A549 (cell line): ENCODE data around the gene TRERF1. TPM values are rescaled to one million over a fixed set of nuclear protein-coding genes. Genes with fewer than 3 reads are reported as not detected.

ENCODE experiments used
- ATAC-seq, 2 experiments: fragments of 200-7000 bp in 1 of 2; fragments of >200 bp in 1 of 2; cut with Nextera tagmentation in 1 of 2; cut with Tn5 transposase in 1 of 2; 3 replicates each; pipeline versions ENCODE4 v1.8.0 to v1.9.1; 2018 to 2020; ENCODE audit warnings: mild to moderate bottlenecking in 1 of 2, moderate library complexity in 1 of 2
- CTCF ChIA-PET: fragments of 300-600 bp; sonication (Branson Sonifier 250); formaldehyde crosslinking; extraction: SDS; loops from one replicate; lab custom pipeline; 2021; ENCODE audit warnings: antibody characterized with exemption, inconsistent platforms; lab: Yijun Ruan, JAX
- POLR2A ChIA-PET: fragments of 350-600 bp; formaldehyde crosslinking; extraction: SDS; loops from one replicate; lab custom pipeline; 2021; ENCODE audit warnings: antibody characterized with exemption, inconsistent platforms; lab: Yijun Ruan, JAX
- DNase-seq, 2 experiments: peaks; one replicate each; pipeline versions ENCODE4 v3.0.0 to v3.0.0-alpha.2; 2011 to 2016; ENCODE audit warnings: low read depth in 1 of 2, low spot score in 1 of 2
- FAIRE-seq: peaks from 2 replicates; lab custom pipeline; 2011; peaks lifted over from hg19 to GRCh38; lab: Jason Lieb, UNC
- H3K27ac ChIP-seq, 2 experiments: fragments of >200 bp; sonication (Bioruptor Twin); formaldehyde crosslinking; 3 replicates each; pipeline ENCODE4 v1.5.1; 2016 to 2017
- H3K4me1 ChIP-seq: fragments of >200 bp; sonication (Bioruptor Twin); formaldehyde crosslinking; 3 replicates; pipeline ENCODE4 v1.6.1; 2016
- H3K4me2 ChIP-seq: fragments of >200 bp; sonication (Bioruptor Twin); formaldehyde crosslinking; 3 replicates; pipeline ENCODE4 v1.6.1; 2016
- H3K4me3 ChIP-seq: fragments of >200 bp; sonication (Bioruptor Twin); formaldehyde crosslinking; 3 replicates; pipeline ENCODE4 v1.5.1; 2016
- H3K9me3 ChIP-seq: fragments of >200 bp; sonication (Bioruptor Twin); formaldehyde crosslinking; 3 replicates; pipeline ENCODE4 v1.6.1; 2016
- CEBPB ChIP-seq, 2 experiments: fragments of >200 bp in 1 of 2; sonication (Bioruptor Twin) in 1 of 2; formaldehyde crosslinking in 1 of 2; IDR thresholded peaks; 2 replicates each; pipeline ENCODE4 v1.6.1; 2012 to 2016
- CHD2 ChIP-seq: fragments of 150-350 bp; IDR thresholded peaks from 2 replicates; pipeline ENCODE4 v1.6.1; 2014; ENCODE audit warnings: low read length; ENCODE audit not compliant: partially characterized antibody
- CTCF ChIP-seq: fragments of >200 bp; sonication (Bioruptor Twin); formaldehyde crosslinking; IDR thresholded peaks from 3 replicates; pipeline ENCODE4 v1.5.1; 2016
- E2F6 ChIP-seq: IDR thresholded peaks from 2 replicates; pipeline ENCODE4 v1.6.1; 2012; ENCODE audit warnings: low read depth, borderline replicate concordance
- FOSB ChIP-seq: fragments of 250-450 bp; sonication (Bioruptor Pico); IDR thresholded peaks from 2 replicates; pipeline ENCODE4 v1.5.0; 2020; ENCODE audit warnings: mild to moderate bottlenecking, moderate library complexity
- GATA3 ChIP-seq: IDR thresholded peaks from 2 replicates; pipeline ENCODE4 v1.6.1; 2012; ENCODE audit warnings: borderline replicate concordance
- HDAC2 ChIP-seq: fragments of 200-600 bp; sonication (generic); IDR thresholded peaks from 2 replicates; pipeline ENCODE4 v1.6.1; 2016
- HES2 ChIP-seq: fragments of >200 bp; sonication (Bioruptor Twin); formaldehyde crosslinking; IDR thresholded peaks from 2 replicates; pipeline ENCODE4 v1.6.1; 2016
- HEYL ChIP-seq: fragments of 250-450 bp; sonication (Bioruptor Pico); IDR thresholded peaks from 2 replicates; pipeline ENCODE4 v1.8.0; 2021; ENCODE audit warnings: mild to moderate bottlenecking, moderate library complexity
- HMGXB4 ChIP-seq: fragments of 250-450 bp; sonication (Bioruptor Pico); IDR thresholded peaks from 2 replicates; pipeline ENCODE4 v1.5.0; 2021; ENCODE audit warnings: mild to moderate bottlenecking, moderate library complexity, borderline replicate concordance
- HOXB13 ChIP-seq: fragments of 250-450 bp; sonication (Bioruptor Pico); IDR thresholded peaks from 2 replicates; pipeline ENCODE4 v1.5.0; 2020; ENCODE audit warnings: low read depth, mild to moderate bottlenecking, moderate library complexity
- NFE2L2 ChIP-seq: fragments of 150-350 bp; conservative IDR thresholded peaks from 2 replicates; pipeline ENCODE4 v1.6.1; 2014; ENCODE audit warnings: low read length
- NR3C1 ChIP-seq: fragments of >200 bp; sonication (Bioruptor Twin); formaldehyde crosslinking; IDR thresholded peaks from 3 replicates; pipeline ENCODE4 v1.6.1; 2017
- POLR2AphosphoS2 ChIP-seq: conservative IDR thresholded peaks from 2 replicates; pipeline ENCODE4 v1.6.1; 2012; ENCODE audit warnings: low read length, improper control_type of control experiment, inconsistent platforms
- RFX5 ChIP-seq: fragments of 450-650 bp; IDR thresholded peaks from 2 replicates; pipeline ENCODE4 v1.7.1; 2014; ENCODE audit warnings: antibody characterized with exemption, mild to moderate bottlenecking, moderate library complexity
- RNF2 ChIP-seq: fragments of 200-600 bp; sonication (generic); IDR thresholded peaks from 2 replicates; pipeline ENCODE4 v1.6.1; 2016; ENCODE audit warnings: low read depth, mild to moderate bottlenecking, antibody characterized with exemption, moderate library complexity, borderline replicate concordance
- SREBF2 ChIP-seq: fragments of 450-650 bp; IDR thresholded peaks from 2 replicates; pipeline ENCODE4 v1.6.1; 2014; ENCODE audit warnings: mild to moderate bottlenecking, moderate library complexity
- ZFP36 ChIP-seq: fragments of 450-650 bp; IDR thresholded peaks from 2 replicates; pipeline ENCODE4 v1.6.1; 2014; ENCODE audit warnings: borderline replicate concordance; ENCODE audit not compliant: partially characterized antibody
- ZNF302 ChIP-seq: fragments of 250-450 bp; sonication (Bioruptor Pico); IDR thresholded peaks from 2 replicates; pipeline ENCODE4 v1.9.0; 2021; ENCODE audit warnings: inconsistent platforms, mild to moderate bottlenecking, moderate library complexity
- ZSCAN20 ChIP-seq: fragments of 250-450 bp; sonication (Bioruptor Pico); IDR thresholded peaks from 2 replicates; pipeline ENCODE4 v1.8.0; 2022; ENCODE audit warnings: mild to moderate bottlenecking, moderate library complexity
- whole genome bisulfite sequencing: methylation state at CpG from one replicate; pipeline ENCODE4 v1.1.6; 2017; ENCODE audit errors: missing lambda C conversion rate; 5-methylcytosine and 5-hydroxymethylcytosine counted together
- polyA plus RNA-seq, 4 experiments: library from polyadenylated mRNA; depleted of rRNA in 3 of 4; stranded (reverse); fragments of >200 nt; fragmentation: RNase III in 1 of 4; extraction: RNeasy Plus Mini Kit Qiagen cat#74134 plus additional on column Dnase treatment in 1 of 4; gene quantifications; 2 replicates in 3 of 4; 3 replicates in 1 of 4; pipeline ENCODE4 v1.2.3, GENCODE V29; 2011 to 2017

The TRERF1 gene
- polyA plus RNA-seq, 2 of the 4 experiments (the other 2 are of a cell fraction): 2.4 to 3.5 TPM

- peaks cover 11% of the 10 kb centered on the region; the same call in 2 of the 3 replicates for H3K4me1 ChIP-seq
- TF ChIP-seq NFE2L2: no peak
- TF ChIP-seq FOSB (CRISPR knock-in tag): no peak
- TF ChIP-seq HMGXB4: no peak
- no peak for TF ChIP-seq RFX5
- TF ChIP-seq E2F6: no peak
- no peak for TF ChIP-seq HES2
- no peak for TF ChIP-seq ZSCAN20
- FAIRE-seq (no peak), DNase-seq (no peak), ATAC-seq (no peak)
- H3K27ac ChIP-seq: no peak overlapping the region
- WGBS: 100% methylated on average over 2 of the region's 3 CpGs
- no peak overlapping the region for H3K4me2 ChIP-seq
- H3K9me3 ChIP-seq: no peaks in the 10 kb centered on the region
- no peak overlapping the region for H3K4me3 ChIP-seq
- ChIA-PET CTCF (no interaction called here), POLR2A (no interaction called here)
These were observed 202.4 kb downstream of the TRERF1 start for GRCh38 chr6:42249279-42249678.

- no peak overlapping the region for H3K4me2 ChIP-seq
- 96% methylated on average over 11 of the region's 11 CpGs for WGBS
- H3K4me3 ChIP-seq: no peak overlapping the region
- DNase-seq: no peak
- no peak for ATAC-seq
- ChIA-PET CTCF (interaction anchor here (0.8 kb wide), 1 partner anchor 416 kb away, joined by 3 read pairs; no protein-coding TSS in a partner anchor), POLR2A (interaction anchor here (0.5 kb wide), 1 partner anchor 209 kb away, joined by 3 read pairs; the partner anchor contains the start of gene TRERF1)
- FAIRE-seq: no peak
- TF ChIP-seq RNF2: no peak
- H3K4me1 ChIP-seq: peaks cover 17% of the 10 kb centered on the region; the same call in 2 of the 3 replicates
- H3K27ac ChIP-seq: no peak overlapping the region
- H3K9me3 ChIP-seq: no peaks in the 10 kb centered on the region
These were observed 208.7 kb downstream of the TRERF1 start for GRCh38 chr6:42243046-42243445.

- POLR2A ChIA-PET: no interaction called here
- H3K4me2 ChIP-seq: no peak overlapping the region
- TF ChIP-seq CTCF (no peak), CEBPB (IDR thresholded peaks at IDR 0.05) (no peak), FOSB (CRISPR knock-in tag) (no peak), ZFP36 (no peak), HDAC2 (no peak), NR3C1 (no peak), SREBF2 (no peak), POLR2AphosphoS2 (no peak), GATA3 (no peak), HEYL (CRISPR knock-in tag) (no peak), E2F6 (no peak), HES2 (no peak), HOXB13 (CRISPR knock-in tag) (no peak), ZNF302 (CRISPR knock-in tag) (no peak), CHD2 (no peak)
- no peak overlapping the region for H3K4me3 ChIP-seq
- H3K27ac ChIP-seq: no peak overlapping the region
- DNase-seq: no peak
- 95% methylated on average over 5 of the region's 5 CpGs for WGBS
- CTCF ChIA-PET: interaction anchor here (1.2 to 1.4 kb wide), 2 partner anchors 12 to 306 kb away, joined by 3 to 8 read pairs; no protein-coding TSS in a partner anchor
- no peak for FAIRE-seq
- ATAC-seq: no peak
- H3K9me3 ChIP-seq: no peaks in the 10 kb centered on the region
- peaks cover 17% of the 10 kb centered on the region; the same call in 2 of the 3 replicates for H3K4me1 ChIP-seq
These were observed 209.8 kb downstream of the TRERF1 start for GRCh38 chr6:42241915-42242314.
